ENCODE data around the gene PXMP4.

PXMP4 gene

GRCh38 chr20:33673410-33674293 is 46.5 kb downstream of the PXMP4 start:
- peak overlapping the region; percentile 71 for H3K4me3 ChIP-seq (ENCODE audit: low read depth, low read length)
- in situ Hi-C loops (cut with HindIII; ENCODE audit: low sequenced_read_pairs) = no loop called here
- TF ChIP-seq CTCF (IDR thresholded peaks at IDR 0.05; ENCODE audit: low read depth, low read length) = no peak
- DNase-seq (ENCODE audit: low read depth, low spot score) = no peak

DNA sequence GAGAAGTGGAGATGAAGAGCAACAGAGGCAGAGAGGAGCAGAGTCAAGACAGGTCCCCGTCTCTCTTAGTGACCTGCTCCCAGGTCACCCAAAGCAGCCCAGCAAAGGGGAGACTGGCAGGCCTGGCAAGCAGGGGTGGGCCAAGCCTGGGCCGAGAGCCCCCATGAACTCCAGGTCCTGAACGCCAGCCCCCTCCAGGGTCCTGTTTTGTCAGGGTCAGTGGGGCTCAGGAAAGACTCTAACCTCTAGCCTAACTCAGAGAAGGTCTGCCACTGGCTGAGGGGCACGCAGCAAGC is 47.0 kb downstream of the PXMP4 start:
- DNase-seq (ENCODE audit: low read depth, low spot score) = no peak
- no peak for TF ChIP-seq CTCF (IDR thresholded peaks at IDR 0.05; ENCODE audit: low read depth, low read length)
- in situ Hi-C loops (cut with HindIII; ENCODE audit: low sequenced_read_pairs) = no loop called here
- peak overlapping the region; percentile 71 for H3K4me3 ChIP-seq (ENCODE audit: low read depth, low read length)

DNA sequence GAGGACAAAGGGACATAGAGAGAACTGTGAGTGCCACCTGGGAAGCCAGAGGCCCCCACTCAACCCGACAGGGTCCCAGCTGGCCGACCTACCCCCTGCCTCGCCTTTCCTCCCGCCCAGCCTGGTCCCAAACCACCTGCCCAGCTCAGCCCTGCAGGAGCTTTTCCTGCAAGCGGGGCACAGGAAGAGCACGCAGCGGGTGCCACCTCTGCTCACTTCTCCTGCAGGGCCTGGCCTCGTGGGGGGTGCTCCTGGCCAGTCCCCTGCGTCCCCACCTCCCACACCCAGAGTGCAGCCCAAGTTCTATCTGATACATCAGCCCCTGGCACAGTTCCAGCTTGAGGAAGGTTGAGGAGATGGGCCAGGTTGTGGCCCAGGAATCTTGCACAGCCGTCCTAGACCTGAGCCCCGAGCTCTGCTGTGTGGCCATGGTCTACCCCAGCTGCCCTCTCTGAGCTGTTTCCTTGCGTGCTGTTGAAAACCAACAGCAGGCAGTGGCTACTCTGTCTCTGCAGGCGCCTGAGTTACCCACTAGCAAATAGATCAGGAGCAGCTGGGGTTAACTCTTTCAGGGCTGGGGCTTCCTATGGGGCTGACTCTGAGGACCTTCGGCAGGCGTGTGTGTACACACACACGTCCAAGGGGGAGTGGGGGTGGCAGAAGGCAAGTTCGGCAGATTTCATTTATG is 47.5 kb downstream of the PXMP4 start:
- H3K4me3 ChIP-seq (ENCODE audit: low read depth, low read length) = peak overlapping the region; percentile 71
- no peak for DNase-seq (ENCODE audit: low read depth, low spot score)
- in situ Hi-C loops (cut with HindIII; ENCODE audit: low sequenced_read_pairs) = no loop called here
- no peak for TF ChIP-seq CTCF (IDR thresholded peaks at IDR 0.05; ENCODE audit: low read depth, low read length)

DNA sequence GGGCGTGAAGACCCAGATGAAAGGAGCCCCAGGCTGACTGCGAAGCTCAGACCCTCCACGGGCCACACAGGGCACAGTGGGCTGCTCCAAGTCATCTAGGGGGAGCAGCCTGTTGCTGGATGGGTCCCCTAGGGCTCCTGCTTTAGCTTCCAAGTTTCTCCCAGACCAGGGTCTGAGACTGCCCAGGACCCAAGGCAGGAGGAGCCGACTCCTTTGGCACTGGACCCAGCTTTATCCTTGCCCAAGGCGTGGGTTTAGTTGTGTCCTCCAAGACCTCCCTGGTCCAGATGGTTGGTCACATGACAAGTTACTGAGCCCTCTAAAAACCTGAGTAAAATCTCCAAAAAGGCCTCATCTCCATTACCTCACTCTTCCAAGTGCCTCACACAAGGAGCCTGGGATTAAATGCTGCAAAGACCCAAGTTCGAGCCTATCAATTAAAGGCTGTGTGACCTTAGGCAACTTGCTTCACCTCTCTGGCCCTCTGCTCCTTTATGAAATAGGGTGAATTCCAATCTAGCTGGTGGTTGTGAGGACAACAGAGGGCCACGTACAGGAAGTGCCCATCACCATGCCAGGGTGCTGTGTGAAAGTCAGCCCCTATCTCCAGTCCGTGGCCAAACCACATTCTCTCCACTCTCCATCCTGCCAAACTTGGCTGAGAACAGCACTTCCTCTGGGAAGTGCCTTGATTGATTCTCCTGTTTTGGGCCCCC is 48.4 kb downstream of the PXMP4 start:
- DNase-seq (ENCODE audit: low read depth, low spot score) = no peak
- TF ChIP-seq CTCF (IDR thresholded peaks at IDR 0.05; ENCODE audit: low read depth, low read length) = no peak

GRCh38 chr20:33670715-33671499 is 49.2 kb downstream of the PXMP4 start:
- TF ChIP-seq CTCF (IDR thresholded peaks at IDR 0.05; ENCODE audit: low read depth, low read length) = no peak
- H3K4me3 ChIP-seq (ENCODE audit: low read depth, low read length) = no peak overlapping the region
- in situ Hi-C loops (cut with HindIII; ENCODE audit: low sequenced_read_pairs) = no loop called here
- no peak for DNase-seq (ENCODE audit: low read depth, low spot score)

More for the DNA sequence above, 48.4 kb downstream of the PXMP4 start:
- in situ Hi-C loops (cut with HindIII; ENCODE audit: low sequenced_read_pairs) = no loop called here
- H3K4me3 ChIP-seq (ENCODE audit: low read depth, low read length) = no peak overlapping the region

Data from astrocyte of the spinal cord (primary cell).